ACC112 (cell line): ENCODE results near the gene MED10.

Source experiments
- H2AFZ ChIP-seq: fragments of 200-600 bp; sonication (generic); one replicate; pipeline ENCODE4 v1.6.0; 2017; ENCODE audit warnings: antibody characterized with exemption, low read length; ENCODE audit not compliant: unreplicated experiment
- H3K27ac ChIP-seq: fragments of 200-600 bp; sonication (generic); 2 replicates; pipeline ENCODE4 v1.5.1; 2014; ENCODE audit warnings: low read depth, mild to moderate bottlenecking, antibody characterized with exemption, low read length, moderate library complexity
- H3K27me3 ChIP-seq: fragments of 200-600 bp; sonication (generic); 2 replicates; pipeline ENCODE4 v1.6.1; 2014; ENCODE audit warnings: mild to moderate bottlenecking, antibody characterized with exemption, low read length, moderate library complexity, mixed read lengths; ENCODE audit not compliant: insufficient read depth
- H3K36me3 ChIP-seq: fragments of 200-600 bp; sonication (generic); 2 replicates; pipeline ENCODE4 v1.6.1; 2016; ENCODE audit warnings: mild to moderate bottlenecking, antibody characterized with exemption, low read length, moderate library complexity, mixed read lengths; ENCODE audit not compliant: insufficient read depth
- H3K4me1 ChIP-seq: fragments of 200-600 bp; sonication (generic); one replicate; pipeline ENCODE4 v1.6.1; 2016; ENCODE audit warnings: low read length, mixed read lengths; ENCODE audit not compliant: insufficient read depth, unreplicated experiment, control insufficient read depth
- H3K4me3 ChIP-seq: fragments of 200-600 bp; sonication (generic); 2 replicates; pipeline ENCODE4 v1.5.1; 2014; ENCODE audit warnings: mild to moderate bottlenecking, low read depth, low read length
- H3K79me2 ChIP-seq: fragments of 200-600 bp; sonication (generic); one replicate; pipeline ENCODE4 v1.6.0; 2016; ENCODE audit warnings: low read length; ENCODE audit not compliant: control insufficient read depth, unreplicated experiment, insufficient read depth

The MED10 gene

GRCh38 chr5:6322163-6322713 is 56.1 kb downstream of the MED10 start:
- H3K27ac ChIP-seq = no peak overlapping the region
- H2AFZ ChIP-seq = no peak overlapping the region
- no peaks in the 10 kb centered on the region for H3K27me3 ChIP-seq
- no peaks in the 10 kb centered on the region for H3K79me2 ChIP-seq
- no peaks in the 10 kb centered on the region for H3K36me3 ChIP-seq
- H3K4me1 ChIP-seq = no peaks in the 10 kb centered on the region
- no peak overlapping the region for H3K4me3 ChIP-seq
